ENCODE measurements around the gene DES. TPM values are rescaled to one million over a fixed set of nuclear protein-coding genes. Genes with fewer than 3 reads are reported as not detected.
"Not testable (repeated sequence)": the region's sequence is repeated elsewhere in the genome, so short reads cannot be mapped to it uniquely, and the experiment has no call there.

The DES gene
- total RNA-seq: 12,920 TPM
- long read RNA-seq, transcript DES-201 (9 exons, 2,248 nt): major isoform, 56,919 of 59,328 reads
- long read RNA-seq, transcript DES-203 (2 exons, 462 nt): minor isoform, 28 of 59,328 reads
- long read RNA-seq, partial matches to known transcripts: 1,384 of 59,328 reads
- long read RNA-seq, other reads (novel, unspliced or antisense): 997 of 59,328 reads

DNA sequence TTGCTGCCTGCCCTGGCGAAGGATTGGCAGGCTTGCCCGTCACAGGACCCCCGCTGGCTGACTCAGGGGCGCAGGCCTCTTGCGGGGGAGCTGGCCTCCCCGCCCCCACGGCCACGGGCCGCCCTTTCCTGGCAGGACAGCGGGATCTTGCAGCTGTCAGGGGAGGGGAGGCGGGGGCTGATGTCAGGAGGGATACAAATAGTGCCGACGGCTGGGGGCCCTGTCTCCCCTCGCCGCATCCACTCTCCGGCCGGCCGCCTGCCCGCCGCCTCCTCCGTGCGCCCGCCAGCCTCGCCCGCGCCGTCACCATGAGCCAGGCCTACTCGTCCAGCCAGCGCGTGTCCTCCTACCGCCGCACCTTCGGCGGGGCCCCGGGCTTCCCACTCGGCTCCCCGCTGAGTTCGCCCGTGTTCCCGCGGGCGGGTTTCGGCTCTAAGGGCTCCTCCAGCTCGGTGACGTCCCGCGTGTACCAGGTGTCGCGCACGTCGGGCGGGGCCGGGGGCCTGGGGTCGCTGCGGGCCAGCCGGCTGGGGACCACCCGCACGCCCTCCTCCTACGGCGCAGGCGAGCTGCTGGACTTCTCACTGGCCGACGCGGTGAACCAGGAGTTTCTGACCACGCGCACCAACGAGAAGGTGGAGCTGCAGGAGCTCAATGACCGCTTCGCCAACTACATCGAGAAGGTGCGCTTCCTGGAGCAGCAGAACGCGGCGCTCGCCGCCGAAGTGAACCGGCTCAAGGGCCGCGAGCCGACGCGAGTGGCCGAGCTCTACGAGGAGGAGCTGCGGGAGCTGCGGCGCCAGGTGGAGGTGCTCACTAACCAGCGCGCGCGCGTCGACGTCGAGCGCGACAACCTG lies at the start of gene DES:
Gene DES (plus strand): TSS at position 223 of the 857 bp plus-strand sequence. CDS start 86 bp downstream, at position 309.
- ATAC-seq (ENCODE audit: poor library complexity): peak; percentile 68
- DNase-seq: peak; percentile 83
- intact Hi-C loops (cut with DNase I): no loop called here

DNA sequence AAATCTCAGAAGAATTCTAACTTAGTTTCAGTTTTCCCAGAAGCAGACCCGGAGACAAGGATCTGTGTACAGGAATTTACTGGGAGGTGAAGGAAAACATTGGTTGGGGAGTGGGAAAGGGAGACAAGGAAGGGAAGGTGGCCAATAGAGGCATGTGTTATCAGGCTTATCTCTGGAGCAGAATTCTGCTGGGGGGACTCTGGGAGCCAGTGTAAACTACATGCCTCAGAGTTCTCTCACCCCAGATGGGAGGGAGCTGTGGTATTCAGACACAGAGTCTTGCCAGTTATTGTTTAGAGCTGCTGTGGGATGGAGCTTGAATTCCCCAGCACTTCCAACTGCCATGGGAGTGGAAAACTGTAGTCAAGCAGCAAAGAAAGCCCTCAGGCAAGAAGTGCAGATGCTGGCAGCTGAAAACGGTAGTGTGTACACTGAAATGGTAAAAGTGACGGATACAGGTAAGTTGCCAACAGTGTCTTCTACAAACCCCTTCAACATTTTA lies 49.4 kb upstream of the DES start:
- ATAC-seq (ENCODE audit: poor library complexity) (peak; percentile 84), DNase-seq (no peak)
- intact Hi-C loops (cut with DNase I): no loop called here

DNA sequence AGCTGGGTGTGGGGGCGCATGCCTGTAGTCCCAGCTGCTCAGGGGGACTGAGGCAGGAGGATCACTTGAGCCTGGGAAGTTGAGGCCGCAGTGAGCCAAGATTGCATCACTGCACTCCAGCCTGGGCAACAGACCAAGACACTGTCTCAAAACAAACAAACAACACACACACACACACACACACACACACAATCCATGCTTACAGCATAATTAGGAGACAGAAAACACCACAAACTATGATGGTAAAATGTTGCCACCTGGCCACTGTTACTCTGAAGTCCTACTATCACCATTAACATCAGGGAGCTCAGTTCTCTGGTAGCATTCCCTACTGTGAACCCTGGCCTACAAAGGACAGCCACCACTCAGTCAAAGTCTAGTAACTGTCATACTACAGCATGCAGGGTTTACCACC lies 48.7 kb upstream of the DES start:
- peak; percentile 83 for ATAC-seq (ENCODE audit: poor library complexity)
- peak; percentile 71 for DNase-seq
- intact Hi-C loops (cut with DNase I): no loop called here

DNA sequence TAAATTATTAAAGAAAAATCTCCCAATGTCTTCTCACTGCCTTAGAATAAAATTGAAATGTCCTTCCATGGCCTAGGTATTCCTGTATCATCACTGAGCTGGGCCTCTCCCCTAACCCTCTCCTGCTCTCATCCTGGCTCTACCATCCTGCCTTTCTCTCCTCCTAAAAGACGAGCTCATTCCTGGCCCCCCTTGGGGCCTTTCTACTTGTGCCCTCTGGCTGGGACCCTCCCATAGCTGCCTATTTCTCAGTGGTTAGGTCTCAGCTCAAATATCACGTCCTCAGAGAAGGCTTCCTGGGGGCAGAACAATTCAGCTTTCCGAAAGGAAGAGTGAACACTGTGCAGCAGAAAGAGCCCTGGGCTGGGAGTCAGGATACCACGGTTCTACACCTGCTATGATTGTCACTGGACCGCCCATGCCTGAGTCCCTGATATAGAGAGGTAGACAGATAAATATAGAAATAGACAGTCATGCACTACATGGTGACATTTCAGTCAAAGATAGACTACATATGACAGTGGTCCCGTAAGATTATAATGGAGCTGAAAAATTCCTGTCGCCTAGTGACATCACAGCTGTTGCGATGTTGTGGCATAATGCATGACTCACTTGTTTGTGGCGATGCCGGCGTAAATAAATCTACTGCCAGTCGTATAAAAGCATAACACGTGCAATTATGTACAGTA lies 39.9 kb upstream of the DES start:
- intact Hi-C loops (cut with DNase I): no loop called here
- no peak for ATAC-seq (ENCODE audit: poor library complexity)
- no peak for DNase-seq

DNA sequence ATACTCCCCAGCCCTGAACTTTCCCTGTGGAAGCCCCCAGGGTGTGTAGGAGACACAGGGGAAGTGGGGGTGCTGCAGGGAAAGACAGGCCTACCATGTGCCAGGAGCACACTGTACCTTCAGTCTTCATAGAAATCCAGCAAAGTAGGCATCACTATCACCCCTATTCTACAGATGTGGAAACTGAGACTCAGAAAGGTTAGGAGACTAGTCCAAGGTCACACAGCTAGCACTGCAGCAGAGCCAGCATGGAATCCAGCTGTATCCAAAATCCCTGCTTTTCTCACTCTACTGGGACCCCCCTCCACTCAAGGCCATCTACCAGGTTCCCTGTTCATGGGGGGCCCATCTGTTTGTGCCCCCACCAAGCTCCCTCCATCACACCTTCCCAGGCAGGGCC lies 37.3 kb upstream of the DES start:
- ATAC-seq (ENCODE audit: poor library complexity) (no peak), DNase-seq (no peak)
- intact Hi-C loops (cut with DNase I): no loop called here

DNA sequence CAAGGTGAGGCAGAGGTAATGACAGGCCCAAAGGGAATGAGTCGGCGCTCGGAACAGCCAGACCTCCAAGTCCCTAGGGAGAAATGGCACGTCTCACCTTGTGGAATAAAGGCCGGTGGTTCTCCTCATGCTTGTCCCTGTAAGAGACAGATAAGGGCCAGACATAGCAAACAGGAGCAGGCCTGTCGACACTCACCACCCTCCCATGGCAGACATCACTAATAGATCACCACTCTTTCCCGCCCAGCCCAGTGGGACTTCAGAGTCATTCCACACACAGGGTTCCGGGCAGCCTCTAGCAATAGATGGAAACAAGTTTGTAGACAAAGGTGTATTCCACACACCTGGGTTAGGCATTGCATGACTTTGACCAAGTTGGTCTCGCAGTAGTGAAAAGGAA lies 36.7 kb upstream of the DES start:
- no peak for DNase-seq
- ATAC-seq (ENCODE audit: poor library complexity): no peak
- intact Hi-C loops (cut with DNase I): no loop called here

DNA sequence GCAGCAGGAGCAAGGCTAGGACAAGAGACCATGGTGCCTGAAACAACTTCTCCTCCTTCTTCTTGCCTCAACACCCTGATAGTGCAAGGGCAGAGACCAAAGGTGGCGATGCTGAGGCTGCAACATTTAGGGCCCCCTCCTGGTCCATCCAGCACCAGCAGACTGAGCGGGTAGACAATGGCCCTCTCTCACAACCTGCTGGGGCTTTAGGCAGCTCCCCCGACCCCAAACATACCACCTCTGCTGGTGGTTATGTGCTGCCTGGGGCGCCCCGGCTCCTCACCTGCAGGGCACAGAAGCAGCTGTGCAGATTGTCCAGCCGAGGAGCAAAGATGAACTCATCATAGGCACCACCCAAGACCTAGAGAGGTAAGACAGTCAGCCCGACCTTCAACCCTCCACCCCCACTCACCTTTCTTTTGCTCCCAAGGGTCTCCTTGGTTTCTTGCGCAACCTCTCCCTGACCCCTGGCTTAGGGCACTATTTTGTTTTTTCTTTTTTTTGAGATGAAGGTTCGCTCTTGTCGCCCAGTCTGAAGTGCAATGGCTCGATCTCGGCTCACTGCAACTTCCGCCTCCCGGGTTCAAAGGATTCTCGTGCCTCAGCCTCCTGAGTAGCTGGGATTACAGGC lies 34.0 kb upstream of the DES start:
- ATAC-seq (ENCODE audit: poor library complexity) (no peak), DNase-seq (no peak)
- intact Hi-C loops (cut with DNase I): no loop called here

DNA sequence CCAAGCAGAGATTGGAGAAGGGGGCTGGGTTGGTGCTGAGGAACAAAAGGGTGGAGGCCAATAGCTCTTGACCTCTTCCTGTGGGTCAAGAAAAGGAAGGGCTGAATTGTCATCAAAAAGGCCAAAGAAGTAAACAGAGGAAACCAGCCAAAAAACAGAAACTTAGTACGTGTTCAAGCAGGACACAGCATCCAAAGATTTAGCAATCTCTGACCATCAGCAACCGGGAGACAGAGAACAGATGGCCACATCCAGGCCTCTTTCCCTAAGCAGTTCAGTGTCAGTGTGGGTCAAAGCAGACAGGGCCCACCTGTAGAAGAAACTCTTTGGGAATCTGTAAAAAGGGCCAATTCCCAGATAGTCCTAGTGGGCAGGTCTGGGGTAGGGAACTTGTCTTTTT lies 33.3 kb upstream of the DES start:
- ATAC-seq (ENCODE audit: poor library complexity) (no peak), DNase-seq (no peak)
- intact Hi-C loops (cut with DNase I): loop anchor here (5.0 kb wide), 1 partner anchor 223 kb away; the partner anchor contains the start of gene NHEJ1

DNA sequence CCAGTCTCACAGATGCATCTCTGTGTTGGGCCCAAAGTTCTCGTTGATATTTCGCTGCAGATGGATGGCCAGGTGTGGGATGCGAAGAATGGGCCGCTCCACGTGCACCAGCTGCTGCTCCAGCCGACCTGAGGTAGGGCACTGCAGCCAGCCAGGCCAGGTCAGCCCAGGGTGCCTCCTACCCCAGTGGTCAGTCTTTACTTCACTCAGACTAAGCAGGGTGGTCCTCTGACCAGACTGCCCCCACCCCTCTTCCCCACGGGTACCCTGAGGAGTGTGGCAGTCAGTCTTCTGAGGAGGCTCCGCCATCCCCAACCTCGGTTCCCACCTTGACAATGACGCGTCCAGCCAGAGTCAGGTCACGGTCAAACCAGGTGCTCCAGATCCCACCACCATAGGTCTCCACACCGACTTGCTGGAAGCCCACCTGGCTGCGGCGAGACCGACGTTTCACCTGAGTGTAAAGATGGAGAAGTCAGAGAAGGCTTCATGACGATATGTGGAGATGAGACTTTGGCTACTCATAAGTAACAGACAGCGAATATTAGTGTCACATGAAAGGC lies 32.1 kb upstream of the DES start:
- intact Hi-C loops (cut with DNase I): loop anchor here (5.0 kb wide), 1 partner anchor 224 kb away; the partner anchor contains the start of gene NHEJ1
- DNase-seq: no peak
- no peak for ATAC-seq (ENCODE audit: poor library complexity)

DNA sequence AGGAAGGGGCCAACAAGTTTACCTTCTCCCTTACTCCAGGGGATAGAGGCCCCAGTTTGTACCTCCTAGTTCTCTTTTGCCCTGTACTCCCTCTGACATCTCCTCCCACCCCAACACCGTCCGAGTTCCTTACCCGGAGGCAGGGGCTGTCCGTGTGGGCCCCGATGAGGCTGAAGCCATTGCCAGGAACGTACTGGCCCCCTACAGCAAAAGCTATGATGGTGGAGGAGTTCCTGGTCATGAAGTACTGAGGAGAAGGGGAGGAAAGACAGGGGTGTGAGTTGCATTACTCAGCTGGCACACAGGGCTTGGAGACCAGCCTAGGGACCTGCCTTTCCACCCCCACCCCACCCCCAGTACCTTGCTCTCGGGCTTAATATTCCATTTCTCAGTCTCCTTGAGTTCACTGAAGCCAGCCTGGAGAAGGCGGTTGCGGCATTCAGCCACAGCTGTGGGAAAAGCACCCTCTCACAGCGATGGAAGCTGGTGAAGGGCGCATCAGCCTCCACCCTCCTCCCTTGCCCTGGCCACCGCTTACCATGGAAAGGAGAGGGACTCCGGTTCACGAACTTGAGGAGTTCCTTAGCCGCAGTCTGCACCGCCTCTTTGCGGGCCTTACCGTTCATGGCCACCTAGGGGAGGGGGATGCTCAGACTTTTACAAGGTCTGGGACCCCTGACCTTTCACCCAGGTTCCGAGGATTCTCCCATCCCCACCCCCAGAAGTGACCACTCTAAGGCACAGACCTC lies 31.5 kb upstream of the DES start:
- ATAC-seq (ENCODE audit: poor library complexity): no peak
- intact Hi-C loops (cut with DNase I): loop anchor here (5.0 kb wide), 1 partner anchor 224 kb away; the partner anchor contains the start of gene NHEJ1
- no peak for DNase-seq

DNA sequence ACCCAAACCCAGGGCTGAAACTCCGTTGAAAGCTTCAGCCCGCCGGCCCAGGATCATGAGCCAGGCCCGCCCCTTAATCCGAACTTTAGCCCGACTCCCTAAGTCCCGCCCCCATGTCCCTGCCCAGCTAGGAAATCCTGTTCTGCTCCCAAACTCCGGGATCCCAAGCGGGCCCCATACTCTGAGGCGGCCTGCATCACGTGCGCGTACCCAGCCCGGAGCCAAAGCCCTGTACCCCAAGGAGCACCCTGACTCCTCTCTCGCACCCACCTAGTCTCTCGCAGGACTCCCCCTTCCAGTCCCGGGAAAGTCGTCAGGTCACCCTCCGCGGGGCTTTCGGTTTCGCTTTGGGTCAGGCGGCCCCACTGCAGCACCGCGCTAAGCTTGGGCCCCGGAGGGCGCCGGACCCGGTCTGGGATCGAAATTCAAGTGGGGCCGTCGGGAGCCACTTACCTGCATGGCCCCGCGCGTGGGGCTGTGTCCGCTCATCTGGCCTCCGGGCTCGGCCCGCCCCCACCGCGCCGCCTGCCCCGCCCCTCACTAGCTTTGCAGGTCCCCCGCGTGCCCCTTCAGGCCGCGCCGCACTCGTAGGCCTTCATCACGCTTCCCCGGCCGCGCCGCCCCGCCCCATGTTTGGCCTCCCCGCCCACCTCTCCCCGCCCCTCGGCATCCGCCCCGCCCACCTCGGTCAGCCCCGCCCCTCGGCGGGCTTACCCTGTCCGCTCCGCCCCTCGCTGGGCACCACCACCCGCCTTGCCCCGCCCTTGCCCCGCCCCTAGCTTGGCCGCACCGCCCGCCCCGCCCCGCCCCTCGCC lies 30.7 kb upstream of the DES start, which contains the start of gene DNPEP:
Gene DNPEP (minus strand): TSS at position 607 of the 815 bp plus-strand sequence. CDS start 118 bp downstream, at position 489.
- intact Hi-C loops (cut with DNase I): loop anchor here (5.0 kb wide), 1 partner anchor 225 kb away; the partner anchor contains the start of gene NHEJ1
- peak; percentile 96 for DNase-seq
- peak; percentile 81 for ATAC-seq (ENCODE audit: poor library complexity)

DNA sequence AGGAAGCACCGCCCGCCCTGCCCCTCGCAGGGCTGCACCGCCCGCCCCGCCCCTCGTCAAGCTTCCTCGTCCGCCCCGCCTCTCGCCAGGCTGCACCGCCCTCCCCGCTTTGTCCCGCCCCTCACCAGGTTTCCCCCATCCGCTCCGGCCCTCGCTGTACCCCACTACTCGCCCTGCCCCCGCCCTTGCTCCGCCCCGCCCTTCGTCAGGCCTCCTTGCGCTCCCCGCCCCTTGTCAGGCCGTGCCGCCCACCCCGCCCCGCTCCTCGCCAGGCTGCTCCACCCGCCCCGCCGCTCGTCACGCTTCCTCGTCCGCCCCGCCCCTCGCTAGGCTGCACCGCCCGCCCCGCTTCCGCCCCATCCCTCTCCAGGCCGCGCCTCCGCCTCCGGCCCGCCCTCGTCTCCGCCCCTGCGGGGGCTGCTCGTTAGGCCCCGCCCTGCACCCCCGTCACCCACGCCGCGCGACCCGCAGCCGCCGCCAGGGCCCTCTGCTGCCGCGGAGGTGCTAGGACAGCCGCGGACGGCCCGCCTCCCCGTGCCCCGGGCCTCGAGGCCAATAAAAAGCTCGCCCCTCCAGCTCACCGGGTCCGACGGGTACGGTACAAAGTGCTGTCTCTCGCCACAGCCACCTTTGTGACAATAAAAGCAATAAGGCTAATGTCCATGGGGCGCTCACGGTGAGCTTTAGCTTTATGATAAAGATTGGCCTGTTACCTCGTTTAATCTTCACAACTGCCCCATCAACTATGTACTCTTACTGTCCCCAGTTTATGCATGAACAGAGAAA lies 29.9 kb upstream of the DES start:
- peak; percentile 90 for ATAC-seq (ENCODE audit: poor library complexity)
- peak; percentile 99 for DNase-seq
- intact Hi-C loops (cut with DNase I): loop anchor here (5.0 kb wide), 1 partner anchor 226 kb away; the partner anchor contains the start of gene NHEJ1

DNA sequence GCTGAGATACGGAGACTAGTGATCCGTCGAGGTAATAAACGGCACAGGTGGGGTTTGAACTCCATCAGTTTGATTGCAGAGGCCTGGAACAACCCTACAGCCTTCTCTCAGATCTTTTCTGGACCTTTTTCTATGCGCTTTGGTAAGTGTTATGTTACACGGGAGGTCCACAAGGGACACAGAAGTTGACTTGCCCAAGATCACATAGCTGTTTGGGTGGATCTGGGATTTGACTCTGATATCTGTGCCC lies 29.3 kb upstream of the DES start:
- intact Hi-C loops (cut with DNase I): loop anchor here (5.0 kb wide), 1 partner anchor 227 kb away; the partner anchor contains the start of gene NHEJ1
- ATAC-seq (ENCODE audit: poor library complexity): no peak

DNA sequence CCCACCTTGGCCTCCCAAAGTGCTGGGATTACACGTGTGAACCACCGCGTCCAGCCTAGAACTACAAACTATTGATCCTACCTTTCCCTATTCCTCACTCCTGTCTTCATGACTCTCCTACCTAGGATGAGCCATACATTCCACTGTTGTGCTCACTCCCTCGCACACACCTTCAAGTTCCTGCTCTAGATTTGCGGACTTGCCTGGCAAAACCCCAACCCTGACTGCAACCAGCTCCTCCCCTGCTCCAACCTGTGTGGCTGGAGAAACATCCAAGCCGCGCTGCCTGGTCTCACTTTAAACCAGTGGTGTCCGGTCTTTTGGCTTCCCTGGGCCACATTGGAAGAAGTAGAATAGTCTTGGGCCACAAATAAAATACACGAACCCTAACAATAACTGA lies 25.4 kb upstream of the DES start:
- no peak for ATAC-seq (ENCODE audit: poor library complexity)
- no peak for DNase-seq
- intact Hi-C loops (cut with DNase I): no loop called here

More for the DNA sequence above, 29.3 kb upstream of the DES start:
- DNase-seq: no peak

DNA sequence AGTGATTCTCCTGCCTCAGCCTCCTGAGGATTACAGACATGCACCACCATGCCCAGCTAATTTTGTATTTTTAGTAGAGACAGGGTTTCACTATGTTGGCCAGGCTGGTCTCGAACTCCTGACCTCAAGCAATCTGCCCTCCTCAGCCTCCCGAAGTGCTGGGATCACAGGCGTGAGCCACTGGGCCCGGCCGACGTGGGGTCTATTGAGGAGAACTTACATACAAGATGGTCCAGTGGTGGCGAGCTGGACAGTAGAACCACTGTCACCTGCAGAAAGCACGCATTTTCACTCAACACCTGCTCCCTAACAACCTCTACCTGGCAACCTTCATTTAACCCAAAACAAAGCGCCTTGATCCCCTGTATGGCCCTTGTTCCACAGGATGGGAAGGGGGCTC lies 23.1 kb upstream of the DES start:
- ATAC-seq (ENCODE audit: poor library complexity); intact Hi-C loops (cut with DNase I); DNase-seq: not testable (repeated sequence)

DNA sequence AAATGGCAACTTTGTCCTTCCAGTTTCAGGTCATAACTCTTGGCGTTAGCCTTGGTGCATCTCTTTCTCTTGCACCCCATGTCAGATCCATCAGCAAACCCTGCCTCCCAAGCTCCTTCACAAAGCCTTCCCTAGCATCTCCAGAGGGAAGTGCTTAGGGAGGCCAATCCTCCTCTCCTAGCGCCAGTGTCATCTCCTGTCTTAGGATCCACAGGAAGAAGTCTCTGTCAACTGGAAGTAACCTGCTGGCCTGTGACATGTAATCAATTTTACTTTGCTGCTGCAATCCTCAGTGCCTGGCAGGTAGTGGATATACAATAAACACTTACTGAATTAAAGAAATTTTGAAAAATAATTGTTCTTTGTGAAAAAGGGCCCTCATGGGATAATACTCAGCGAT lies 22.6 kb upstream of the DES start:
- intact Hi-C loops (cut with DNase I): no loop called here
- no peak for DNase-seq
- no peak for ATAC-seq (ENCODE audit: poor library complexity)
